AG04450 (cell line): ENCODE data around the gene FLNC. TPM values are rescaled to one million over a fixed set of nuclear protein-coding genes. Genes with fewer than 3 reads are reported as not detected.
A peak's percentile ranks its signal among the peaks of the same experiment; 100 is the strongest.

Experiments
- CTCF ChIA-PET: fragments of 300-600, 350-600 bp; formaldehyde crosslinking; extraction: SDS; loops from one replicate; lab custom pipeline; 2022; ENCODE audit warnings: antibody characterized with exemption, inconsistent platforms; lab: Charles Lee
- POLR2A ChIA-PET: fragments of 350-600 bp; formaldehyde crosslinking; extraction: SDS; loops from one replicate; lab custom pipeline; 2021; ENCODE audit warnings: antibody characterized with exemption, inconsistent platforms; lab: Yijun Ruan, JAX
- DNase-seq: peaks from one replicate; pipeline ENCODE4 v3.0.0-alpha.2; 2011; ENCODE audit warnings: low read depth, low spot score
- H3K27ac ChIP-seq: one replicate; pipeline ENCODE4 v1.5.1; 2012; ENCODE audit warnings: low read depth, low read length, control low read depth
- H3K27me3 ChIP-seq: one replicate; pipeline ENCODE4 v1.6.0; 2012; ENCODE audit warnings: low read length; ENCODE audit not compliant: control insufficient read depth, insufficient read depth
- H3K4me3 ChIP-seq: 2 replicates; pipeline ENCODE4 v1.5.1; 2011; ENCODE audit warnings: mild to moderate bottlenecking, low read depth, low read length, control low read depth
- H3K9me3 ChIP-seq: 2 replicates; pipeline ENCODE4 v1.5.1; 2012; ENCODE audit warnings: low read length; ENCODE audit not compliant: control insufficient read depth, insufficient read depth
- CTCF ChIP-seq: IDR thresholded peaks from 2 replicates; pipeline ENCODE4 v1.5.1; 2011; ENCODE audit warnings: low read depth, low read length, control low read depth, inconsistent platforms
- polyA plus RNA-seq: library from polyadenylated mRNA; depleted of rRNA; stranded (reverse); fragments of >200 nt; gene quantifications from 2 replicates; pipeline ENCODE4 v1.2.3, GENCODE V29; 2011

The FLNC gene
- polyA plus RNA-seq, 1 experiment = 25.8 TPM

GRCh38 chr7:128826512-128826911, 3.7 kb upstream of the FLNC start:
- ChIA-PET CTCF (no interaction called here), POLR2A (interaction anchor here (0.7 kb wide), 1 partner anchor 45 kb away, joined by 5 read pairs; no protein-coding TSS in a partner anchor)
- Histone ChIP-seq H3K27me3 (no peaks in the 10 kb centered on the region), H3K9me3 (no peaks in the 10 kb centered on the region; the same call in 1 of the 2 replicates), H3K4me3 (no peak overlapping the region), H3K27ac (peak overlapping the region; percentile 11)
- no peak for TF ChIP-seq CTCF
- no peak for DNase-seq

- H3K9me3 ChIP-seq = no peaks in the 10 kb centered on the region; the same call in 1 of the 2 replicates
- H3K27ac ChIP-seq = peak overlapping the region; percentile 90
- TF ChIP-seq CTCF = no peak
- CTCF ChIA-PET = no interaction called here
- no peaks in the 10 kb centered on the region for H3K27me3 ChIP-seq
- no peak for DNase-seq
- POLR2A ChIA-PET = interaction anchor here (0.7 kb wide), 1 partner anchor 45 kb away, joined by 5 read pairs; no protein-coding TSS in a partner anchor
- no peak overlapping the region for H3K4me3 ChIP-seq
Measured at GRCh38 chr7:128826916-128827247, 3.3 kb upstream of the FLNC start.

- no peak for TF ChIP-seq CTCF
- H3K27ac ChIP-seq = peak overlapping the region; percentile 90
- no peaks in the 10 kb centered on the region for H3K27me3 ChIP-seq
- DNase-seq = no peak
- ChIA-PET POLR2A (interaction anchor here (0.6 to 1.8 kb wide), 6 partner anchors 9 to 89 kb away, joined by 3 to 8 read pairs (median 5); partner anchors contain the start of gene CALU), CTCF (interaction anchor here (0.8 kb wide), 1 partner anchor 8 kb away, joined by 3 read pairs; no protein-coding TSS in a partner anchor)
- H3K4me3 ChIP-seq = no peak overlapping the region
- H3K9me3 ChIP-seq = no peaks in the 10 kb centered on the region; the same call in 1 of the 2 replicates
Measured at GRCh38 chr7:128827248-128827958, 2.8 kb upstream of the FLNC start.

- ChIA-PET POLR2A (interaction anchor here (0.6 to 1.8 kb wide), 6 partner anchors 8 to 90 kb away, joined by 3 to 8 read pairs (median 4); partner anchors contain the start of gene CALU), CTCF (interaction anchor here (0.7 to 0.8 kb wide), 2 partner anchors 9 kb away, joined by 3 to 9 read pairs; no protein-coding TSS in a partner anchor)
- Histone ChIP-seq H3K9me3 (no peaks in the 10 kb centered on the region; the same call in 1 of the 2 replicates), H3K4me3 (no peak overlapping the region), H3K27ac (peak overlapping the region; percentile 90), H3K27me3 (no peaks in the 10 kb centered on the region)
- DNase-seq = no peak
- TF ChIP-seq CTCF = no peak
Measured at GRCh38 chr7:128827971-128828711, 2.1 kb upstream of the FLNC start.
